Lower lobe of right lung (tissue), 2 donors: ENCODE results near the gene ROBO4. TPM values are rescaled to one million over a fixed set of nuclear protein-coding genes. Genes with fewer than 3 reads are reported as not detected.

Experiments
- ATAC-seq, 2 donors: fragments of 200-7000 bp; cut with Tn5 transposase; one replicate each; pipeline ENCODE4 v1.9.1; 2020 to 2022; ENCODE audit warnings: mild to moderate bottlenecking in 2 of 2, moderate library complexity in 2 of 2
- DNase-seq: peaks from one replicate; pipeline ENCODE4 v3.0.0-alpha.2; 2020
- H3K27ac ChIP-seq: fragments of 200-600 bp; one replicate; pipeline ENCODE4 v1.8.0; 2022
- H3K27me3 ChIP-seq: fragments of 200-600 bp; one replicate; pipeline ENCODE4 v1.8.0; 2022; ENCODE audit warnings: low read depth
- H3K36me3 ChIP-seq: fragments of 200-600 bp; one replicate; pipeline ENCODE4 v1.8.0; 2022; ENCODE audit warnings: mild to moderate bottlenecking
- H3K4me1 ChIP-seq: fragments of 200-600 bp; one replicate; pipeline ENCODE4 v1.8.0; 2022
- H3K4me3 ChIP-seq: fragments of 200-600 bp; one replicate; pipeline ENCODE4 v1.8.0; 2022; ENCODE audit warnings: mild to moderate bottlenecking
- H3K9me3 ChIP-seq: fragments of 200-600 bp; one replicate; pipeline ENCODE4 v1.8.0; 2022
- CTCF ChIP-seq: fragments of 200-600 bp; IDR thresholded peaks from one replicate; pipeline ENCODE4 v1.8.0; 2022; ENCODE audit warnings: antibody characterized with exemption, mild to moderate bottlenecking
- intact Hi-C: fragments of 100-400 bp; cut with DNase I; formaldehyde crosslinking; loops from one replicate; pipeline ENCODE4 v1.11.0; 2022
- total RNA-seq: library from RNA; stranded (reverse); fragmentation: NEBNext Ultra II Directional; extraction: Animal tissue kit (Norgen Biotek cat#: 25700); gene quantifications from one replicate; pipeline ENCODE4 v1.2.1, GENCODE V29; 2021
- donor health status: DM: no; HTN: yes; CAD: no; lungs with severe emphysema.

The ROBO4 gene
- total RNA-seq, 1 donor from 2014 or later, result 58.3 TPM

- H3K27ac ChIP-seq, result no peak overlapping the region
These were observed 10.0 kb downstream of the ROBO4 start for GRCh38 chr11:124887667-124888013.

GRCh38 chr11:124886978-124887666, 10.5 kb downstream of the ROBO4 start:
- no peak for TF ChIP-seq CTCF
- Histone ChIP-seq H3K27ac (no peak overlapping the region), H3K36me3 (peaks cover 7% of the 10 kb centered on the region), H3K27me3 (no peaks in the 10 kb centered on the region), H3K4me3 (no peak overlapping the region), H3K9me3 (no peaks in the 10 kb centered on the region), H3K4me1 (peaks cover 72% of the 10 kb centered on the region)
- DNase-seq (no peak), ATAC-seq (no peak)
- intact Hi-C loops, result no loop called here

More at GRCh38 chr11:124887667-124888013, 10.0 kb downstream of the ROBO4 start:
- peaks cover 7% of the 10 kb centered on the region for H3K36me3 ChIP-seq
- H3K4me1 ChIP-seq, result peaks cover 72% of the 10 kb centered on the region
- H3K27me3 ChIP-seq, result no peaks in the 10 kb centered on the region
- TF ChIP-seq CTCF, result no peak
- no peak overlapping the region for H3K4me3 ChIP-seq
- intact Hi-C loops, result no loop called here
- H3K9me3 ChIP-seq, result no peaks in the 10 kb centered on the region
- DNase-seq, result no peak
- ATAC-seq, result no peak

- Histone ChIP-seq H3K9me3 (no peaks in the 10 kb centered on the region), H3K4me3 (no peak overlapping the region), H3K27ac (no peak overlapping the region), H3K4me1 (peaks cover 69% of the 10 kb centered on the region), H3K36me3 (peaks cover 7% of the 10 kb centered on the region), H3K27me3 (no peaks in the 10 kb centered on the region)
- intact Hi-C loops, result no loop called here
- TF ChIP-seq CTCF, result no peak
- no peak for DNase-seq
- ATAC-seq, result no peak
These were observed 11.2 kb downstream of the ROBO4 start for GRCh38 chr11:124886476-124886875.

- H3K27ac ChIP-seq, result no peak overlapping the region
- no peak for TF ChIP-seq CTCF
- no peak for DNase-seq
- intact Hi-C loops, result no loop called here
- no peaks in the 10 kb centered on the region for H3K27me3 ChIP-seq
- H3K4me3 ChIP-seq, result no peak overlapping the region
- H3K36me3 ChIP-seq, result peaks cover 7% of the 10 kb centered on the region
- peaks cover 54% of the 10 kb centered on the region for H3K4me1 ChIP-seq
- no peak for ATAC-seq
- H3K9me3 ChIP-seq, result no peaks in the 10 kb centered on the region
These were observed 12.7 kb downstream of the ROBO4 start for GRCh38 chr11:124884869-124885479.

GRCh38 chr11:124884340-124884739, 13.3 kb downstream of the ROBO4 start:
- Histone ChIP-seq H3K9me3 (no peaks in the 10 kb centered on the region), H3K27me3 (no peaks in the 10 kb centered on the region), H3K4me3 (no peak overlapping the region), H3K27ac (no peak overlapping the region), H3K4me1 (peaks cover 48% of the 10 kb centered on the region), H3K36me3 (peaks cover 7% of the 10 kb centered on the region)
- TF ChIP-seq CTCF, result no peak
- no peak for DNase-seq
- no peak for ATAC-seq
- intact Hi-C loops, result no loop called here
